Brain pericyte (primary cell): ENCODE data around the gene PPP1R9B.

ENCODE experiments used
- DNase-seq: peaks from one replicate; pipeline ENCODE4 v3.0.0-alpha.2; 2012; ENCODE audit warnings: low read depth, low spot score

Gene PPP1R9B

DNA sequence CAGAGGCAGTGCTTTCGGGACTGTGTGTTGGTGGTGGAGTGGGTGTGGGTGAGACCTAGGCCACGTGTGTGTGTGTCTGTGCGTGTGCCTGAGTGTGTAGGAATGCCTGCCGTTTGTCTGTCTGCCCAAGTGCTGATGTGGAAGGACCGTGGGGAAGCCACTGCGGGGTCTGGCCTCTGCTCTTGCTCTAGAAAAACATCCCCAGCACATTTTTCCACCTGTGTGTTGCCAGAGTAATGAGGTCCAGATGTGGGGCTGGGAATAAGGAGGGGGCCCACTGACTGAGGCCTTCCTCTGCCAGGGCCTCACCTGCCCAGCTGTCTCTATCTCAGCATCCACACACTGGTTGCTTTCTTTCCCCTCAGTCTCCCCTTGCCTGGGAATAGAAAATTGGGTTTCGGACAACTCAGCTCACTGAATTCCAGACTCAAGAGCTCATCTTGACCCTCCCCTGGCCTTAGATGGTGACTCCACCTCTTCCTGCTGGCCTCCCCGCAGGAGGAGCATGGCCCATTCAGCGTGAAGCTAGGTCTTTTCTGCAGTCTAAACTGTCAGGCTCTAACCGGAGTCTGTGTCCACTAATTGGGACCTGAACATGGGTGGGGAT is 23.0 kb upstream of the PPP1R9B start:
- DNase-seq = peak; percentile 83

DNA sequence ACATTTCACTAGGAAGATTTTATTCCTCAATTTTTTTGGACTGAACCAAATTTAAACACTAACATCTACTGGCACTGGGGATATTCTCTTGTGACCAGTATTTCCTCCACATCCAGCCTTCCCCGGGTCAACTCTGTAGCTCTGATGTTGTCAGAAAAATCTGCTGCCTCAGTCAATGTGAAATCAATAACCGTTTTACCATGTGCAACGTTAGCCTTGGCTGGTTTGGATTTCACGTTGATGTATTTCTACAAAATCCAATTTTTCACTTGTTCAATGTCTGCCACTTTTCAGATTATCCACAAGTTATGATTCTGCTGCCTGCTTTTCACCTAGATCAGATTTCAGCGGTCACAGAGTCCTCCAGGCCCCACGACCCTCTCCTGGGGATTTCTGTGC is 22.5 kb upstream of the PPP1R9B start:
- DNase-seq = no peak

DNA sequence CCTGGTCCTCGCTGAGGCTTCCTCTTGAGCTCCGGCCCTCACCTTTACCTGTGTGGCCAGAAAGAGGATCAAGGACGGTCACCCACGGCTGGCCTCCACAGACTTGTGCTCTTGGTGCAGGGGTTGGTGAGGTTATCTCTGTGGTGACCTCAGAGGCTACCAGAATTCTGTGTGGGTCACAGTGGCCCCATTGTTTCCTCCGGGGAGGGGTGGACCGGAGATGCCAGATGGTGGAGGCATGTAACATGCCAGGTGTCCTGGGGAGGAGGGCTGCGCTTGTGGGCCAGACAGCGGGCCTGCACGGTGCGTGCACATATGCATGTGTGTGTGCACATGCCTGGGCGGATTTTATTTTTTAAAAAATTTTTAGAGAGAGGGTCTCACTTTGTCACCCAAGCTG is 21.7 kb upstream of the PPP1R9B start:
- no peak for DNase-seq

DNA sequence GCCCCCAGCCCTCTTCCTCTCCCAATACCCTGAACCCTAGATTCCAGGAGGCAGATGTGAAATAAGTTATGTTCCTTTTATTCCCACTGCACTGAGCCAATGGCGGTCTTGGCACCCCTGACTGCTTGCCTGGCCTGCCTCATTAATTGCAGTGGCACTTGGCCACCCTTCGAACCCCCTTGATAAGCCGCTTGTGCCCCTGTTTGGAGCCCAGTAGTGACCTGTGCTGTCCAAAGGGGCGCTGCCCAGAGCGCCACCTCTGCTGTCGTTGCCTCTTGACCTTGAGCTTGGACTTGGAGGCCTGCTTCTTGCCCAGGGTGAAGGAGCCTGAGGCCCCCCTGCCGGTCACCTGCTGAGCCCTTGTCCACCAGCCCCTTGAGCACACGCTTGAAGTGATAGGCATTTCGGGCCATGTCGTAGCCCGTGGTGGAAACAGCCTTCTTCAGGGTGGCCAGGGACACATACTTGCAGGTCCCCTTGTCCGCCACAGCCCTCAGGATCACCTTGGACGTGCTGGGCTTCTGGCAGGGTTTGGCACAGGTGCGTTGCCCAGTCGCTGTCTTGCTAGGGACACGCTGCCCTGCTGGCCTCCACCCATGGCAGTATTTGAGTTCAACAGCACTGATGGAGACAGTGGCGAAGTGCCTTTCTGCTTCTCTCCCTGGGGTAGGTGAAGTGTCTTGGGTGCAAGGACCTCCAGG is 21.0 kb upstream of the PPP1R9B start:
- no peak for DNase-seq

DNA sequence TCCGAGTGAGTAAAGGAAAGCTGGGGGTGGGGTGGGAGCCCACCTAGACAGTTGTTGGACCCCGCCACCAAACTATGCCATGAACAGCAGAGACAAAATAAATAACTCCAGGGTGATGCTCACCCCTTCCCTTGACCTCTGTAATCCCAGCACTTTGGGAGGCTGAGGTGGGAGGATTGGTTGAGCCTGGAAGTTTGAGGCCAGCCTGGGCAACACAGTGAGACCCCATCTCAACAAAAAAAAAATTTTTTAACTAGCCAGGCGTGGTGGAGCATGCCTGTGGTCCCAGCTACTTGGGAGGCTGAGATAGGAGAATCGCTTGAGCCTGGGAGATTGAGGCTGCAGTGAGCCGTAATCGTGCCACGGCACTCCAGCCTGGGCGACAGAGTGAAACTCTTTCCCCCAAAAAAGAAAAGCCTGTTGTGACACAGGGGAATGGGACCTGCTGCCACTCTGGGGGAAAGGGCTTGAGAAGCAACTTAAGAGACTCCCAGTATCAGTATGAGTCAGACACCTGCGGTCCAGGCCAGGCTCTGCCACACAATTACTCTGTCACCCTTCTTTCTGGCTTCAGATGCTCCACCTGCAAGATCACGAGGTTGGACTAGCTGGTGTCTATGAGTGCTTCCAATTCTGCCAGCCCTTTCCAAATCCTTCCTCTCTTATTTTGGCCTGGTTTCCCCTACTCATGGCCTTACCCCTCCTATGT is 20.3 kb upstream of the PPP1R9B start:
- no peak for DNase-seq

DNA sequence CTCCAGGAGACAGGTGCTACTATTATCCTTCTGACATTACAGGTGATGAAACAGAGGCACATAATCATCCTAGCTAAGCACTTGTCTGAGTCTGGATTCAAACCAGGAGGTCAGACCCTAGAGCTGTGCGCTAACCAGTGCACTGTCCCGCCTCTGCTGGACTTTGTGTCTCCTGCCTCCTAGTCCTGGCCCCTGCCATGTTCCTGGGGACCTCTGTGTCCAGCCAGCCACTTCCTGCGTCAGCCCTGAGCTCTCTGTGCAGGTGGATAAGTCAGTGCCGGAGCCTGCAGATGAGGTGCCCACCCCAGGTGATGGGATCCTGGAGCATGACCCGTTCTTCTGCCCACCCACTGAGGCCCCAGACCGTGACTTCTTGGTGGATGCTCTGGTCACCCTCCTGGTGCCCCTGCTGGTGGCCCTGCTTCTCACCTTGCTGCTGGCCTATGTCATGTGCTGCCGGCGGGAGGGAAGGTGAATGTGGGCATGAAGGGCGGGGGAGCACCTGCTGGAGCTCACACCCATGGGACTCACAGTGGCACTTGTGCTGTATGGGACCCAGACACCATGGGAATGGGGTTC is 19.5 kb upstream of the PPP1R9B start:
- no peak for DNase-seq

DNA sequence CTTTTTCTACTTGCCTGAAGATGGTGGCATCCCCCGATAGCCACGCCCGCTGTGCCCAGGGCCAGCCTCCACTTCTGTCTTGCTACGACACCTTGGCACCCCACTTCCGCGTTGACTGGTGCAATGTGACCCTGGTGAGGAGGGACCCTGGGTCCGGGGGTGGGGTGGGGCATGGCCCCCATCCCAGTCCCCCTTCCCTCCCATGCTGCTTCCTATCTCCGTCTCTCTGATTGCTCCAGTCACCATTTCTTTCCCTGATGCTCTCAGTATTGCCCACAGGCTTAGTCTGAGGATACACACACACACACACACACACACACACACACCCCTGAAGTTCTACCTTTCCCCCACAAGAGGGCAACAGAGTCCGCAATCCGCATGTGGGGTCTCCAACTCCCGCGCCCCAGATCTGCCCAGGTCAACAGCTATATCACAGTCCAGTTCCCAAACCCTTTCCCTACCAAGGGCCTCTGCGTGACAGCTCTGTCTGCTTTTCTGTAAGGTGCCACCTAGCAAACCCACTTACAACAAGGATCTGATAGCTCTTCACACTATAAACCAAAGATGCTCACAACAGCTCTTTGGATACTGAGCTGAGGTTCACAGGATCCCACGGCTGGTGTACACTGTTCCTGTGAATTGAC is 18.8 kb upstream of the PPP1R9B start:
- peak; percentile 67 for DNase-seq

DNA sequence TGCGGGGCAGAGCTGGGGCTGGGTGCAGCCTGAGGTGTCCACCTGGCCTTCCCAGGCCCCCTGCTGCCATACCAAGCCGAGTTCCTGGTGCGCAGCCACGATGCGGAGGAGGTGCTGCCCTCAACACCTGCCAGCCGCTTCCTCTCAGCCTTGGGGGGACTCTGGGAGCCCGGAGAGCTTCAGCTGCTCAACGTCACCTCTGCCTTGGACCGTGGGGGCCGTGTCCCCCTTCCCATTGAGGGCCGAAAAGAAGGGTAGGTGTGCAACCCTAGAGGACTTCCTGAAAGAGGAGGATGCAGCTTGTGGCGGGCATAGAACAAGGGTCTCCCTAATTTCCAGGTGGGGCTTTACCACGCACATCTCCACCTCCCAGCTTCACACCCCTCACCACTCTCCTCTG is 17.8 kb upstream of the PPP1R9B start:
- DNase-seq = no peak

DNA sequence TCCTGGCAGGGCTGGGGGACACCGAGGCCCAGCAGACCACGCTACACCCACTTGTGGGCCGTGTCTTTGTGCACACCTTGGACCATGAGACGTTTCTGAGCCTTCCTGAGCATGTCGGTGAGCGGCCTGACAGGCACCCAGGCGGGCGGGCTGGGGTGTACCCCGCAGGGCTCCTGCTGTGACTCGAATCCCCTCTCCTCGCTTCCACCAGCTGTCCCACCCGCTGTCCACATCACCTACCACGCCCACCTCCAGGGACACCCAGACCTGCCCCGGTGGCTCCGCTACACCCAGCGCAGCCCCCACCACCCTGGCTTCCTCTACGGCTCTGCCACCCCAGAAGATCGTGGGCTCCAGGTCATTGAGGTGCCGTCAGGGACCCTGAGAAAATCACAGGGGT is 16.9 kb upstream of the PPP1R9B start:
- no peak for DNase-seq

DNA sequence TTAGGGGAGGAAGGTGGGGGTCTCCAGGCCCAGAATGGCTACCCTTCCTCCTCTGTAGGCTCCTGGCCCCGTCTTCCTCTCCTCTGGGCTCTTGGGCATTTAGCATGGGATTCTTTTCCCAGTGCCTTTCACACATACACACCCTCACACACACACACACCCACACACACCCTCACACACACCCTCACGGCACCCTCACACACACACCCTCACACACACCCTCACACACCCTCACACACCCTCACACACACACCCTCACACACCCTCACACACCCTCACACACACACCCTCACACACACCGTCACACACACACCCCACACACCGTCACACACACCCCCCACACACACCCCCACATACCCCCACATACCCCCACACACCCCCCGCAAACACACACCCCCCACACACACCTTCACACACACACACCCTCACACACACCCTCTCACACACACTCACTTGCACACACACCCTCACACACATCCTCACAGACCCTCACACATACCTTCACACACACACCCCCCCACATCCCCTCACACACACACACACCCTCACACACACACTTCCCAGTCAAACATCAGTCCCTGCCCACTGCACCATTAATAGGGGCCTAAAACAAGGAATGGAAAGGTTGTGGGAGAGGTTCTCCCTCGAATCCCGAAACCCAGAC is 16.2 kb upstream of the PPP1R9B start:
- DNase-seq = no peak

DNA sequence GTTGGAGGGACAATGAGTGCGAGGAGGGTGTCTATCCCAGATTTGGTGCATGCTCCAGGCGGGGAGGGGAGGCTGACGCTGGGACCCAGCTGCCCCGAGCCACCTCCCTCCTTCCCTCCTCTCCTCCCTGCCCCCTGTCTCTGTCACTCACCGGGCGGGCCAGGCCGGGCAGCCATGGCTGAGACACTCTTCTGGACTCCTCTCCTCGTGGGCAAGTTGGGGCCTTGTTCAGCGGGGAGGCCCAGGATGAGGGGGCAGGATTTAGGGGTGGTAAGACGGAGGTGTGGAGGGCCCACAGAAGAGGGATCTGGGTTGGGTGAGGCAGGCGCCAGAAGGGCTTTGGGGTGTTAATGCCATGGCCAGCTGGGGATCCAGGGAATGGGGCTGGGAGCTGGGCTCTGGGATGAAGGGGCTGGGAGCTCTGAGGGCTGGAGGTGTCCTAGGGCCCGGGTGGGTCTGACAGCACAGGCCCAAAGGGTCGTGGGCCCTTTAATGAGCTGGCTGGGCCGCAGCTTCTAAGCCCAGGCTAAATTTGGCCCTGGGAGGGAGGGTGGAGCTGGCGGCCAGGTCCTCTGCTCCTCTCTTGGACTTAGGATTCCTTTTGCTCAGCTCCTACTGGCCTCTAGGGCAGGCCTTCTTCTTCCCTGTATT is 15.5 kb upstream of the PPP1R9B start, which contains the start of gene SGCA:
Gene SGCA (plus strand): TSS at position 139 of the 651 bp plus-strand sequence. CDS start 36 bp downstream, at position 175.
- no peak for DNase-seq

DNA sequence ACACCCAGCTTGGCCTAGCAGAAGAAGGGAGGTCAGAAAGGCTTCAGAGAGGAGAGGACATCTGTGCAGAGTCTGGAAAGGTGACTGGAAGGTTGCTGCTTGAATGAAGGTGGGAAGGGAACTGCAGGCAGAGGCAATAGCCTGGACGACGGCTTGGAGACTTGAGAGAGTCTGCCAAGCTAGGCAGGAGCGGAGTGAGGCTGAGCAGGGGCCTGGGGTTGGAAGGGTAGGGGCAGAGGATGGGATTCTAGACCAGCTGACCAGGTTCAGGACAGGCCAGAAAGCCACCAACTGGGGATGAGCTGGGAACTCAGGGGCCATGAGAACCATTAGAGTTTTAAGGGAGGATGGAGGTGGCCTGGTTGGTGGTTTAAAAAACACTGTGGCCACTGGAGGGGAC is 15.0 kb upstream of the PPP1R9B start:
- DNase-seq = no peak

DNA sequence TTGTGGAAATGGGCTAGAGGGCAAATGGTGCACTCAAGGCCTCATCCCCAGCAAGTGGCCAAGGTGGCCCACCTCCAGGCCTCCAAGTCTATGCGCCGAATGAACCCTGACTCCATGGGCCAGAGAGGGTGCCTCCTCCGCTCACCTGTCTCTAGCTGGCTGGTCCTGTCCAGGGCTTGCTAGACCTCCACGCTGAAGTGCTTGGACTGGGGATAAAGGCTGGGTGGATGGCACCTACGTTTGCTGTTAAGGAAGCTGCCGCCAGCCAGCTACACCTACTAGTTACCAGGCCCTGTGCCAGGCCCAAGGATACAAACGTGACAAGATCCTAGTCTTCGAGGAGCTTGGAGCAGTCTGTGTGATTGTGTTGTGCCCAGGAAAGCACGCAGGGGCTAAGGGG is 14.6 kb upstream of the PPP1R9B start:
- no peak for DNase-seq

DNA sequence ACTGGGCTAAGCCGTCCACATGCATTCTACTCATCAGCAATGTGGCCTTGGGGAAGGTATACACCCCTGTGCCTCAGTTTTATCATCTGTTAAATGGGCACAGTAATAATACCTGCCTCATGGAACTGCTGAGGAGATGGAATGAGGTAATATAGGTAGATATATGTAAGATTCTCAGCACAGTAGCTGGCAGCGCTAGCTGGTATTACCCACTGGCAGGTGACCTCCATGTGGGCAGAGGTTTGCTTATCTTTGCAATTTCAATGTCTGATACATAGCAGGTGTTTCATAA is 14.2 kb upstream of the PPP1R9B start:
- DNase-seq = no peak

DNA sequence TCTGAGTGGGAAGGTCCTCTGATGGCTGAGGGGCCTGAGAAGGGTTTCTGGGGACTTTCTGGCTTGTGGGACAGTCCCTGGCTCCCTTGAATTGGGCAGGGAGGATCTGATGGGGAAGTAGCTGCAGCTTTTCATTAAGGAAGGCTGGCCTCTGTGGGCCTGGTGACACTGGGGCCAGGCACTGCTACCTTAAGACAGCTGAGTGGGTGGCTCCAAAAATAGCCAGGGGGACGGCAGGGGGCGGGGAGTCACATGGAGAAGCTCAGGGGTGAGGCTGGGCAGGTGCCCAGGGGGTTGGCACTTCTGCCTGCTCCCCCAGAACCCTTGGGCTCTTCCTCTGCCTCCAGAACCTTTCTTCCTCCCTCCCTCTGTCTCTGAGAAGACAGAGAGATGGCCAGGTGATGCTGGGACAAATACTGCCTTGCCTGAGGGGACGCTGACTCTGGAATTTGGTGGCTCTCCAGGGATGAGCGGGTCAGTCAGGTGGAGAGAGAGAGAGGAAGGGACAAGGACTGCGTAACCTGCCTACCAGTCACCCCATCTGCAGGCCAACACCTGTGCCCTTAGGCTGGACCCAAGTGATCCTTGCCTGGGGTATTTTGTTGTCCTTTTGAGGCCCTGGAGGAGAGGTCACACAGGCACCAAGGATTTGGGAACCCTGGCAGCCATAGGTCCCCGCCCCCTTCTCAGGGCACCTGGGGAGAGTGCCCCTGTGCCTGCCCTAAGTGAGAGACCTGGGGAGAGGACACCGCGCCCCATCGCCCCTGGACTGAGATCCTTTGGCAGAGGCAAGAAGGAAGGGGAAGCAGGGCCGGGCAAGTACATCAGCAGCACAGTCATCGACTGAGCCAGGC is 13.6 kb upstream of the PPP1R9B start:
- DNase-seq = no peak

DNA sequence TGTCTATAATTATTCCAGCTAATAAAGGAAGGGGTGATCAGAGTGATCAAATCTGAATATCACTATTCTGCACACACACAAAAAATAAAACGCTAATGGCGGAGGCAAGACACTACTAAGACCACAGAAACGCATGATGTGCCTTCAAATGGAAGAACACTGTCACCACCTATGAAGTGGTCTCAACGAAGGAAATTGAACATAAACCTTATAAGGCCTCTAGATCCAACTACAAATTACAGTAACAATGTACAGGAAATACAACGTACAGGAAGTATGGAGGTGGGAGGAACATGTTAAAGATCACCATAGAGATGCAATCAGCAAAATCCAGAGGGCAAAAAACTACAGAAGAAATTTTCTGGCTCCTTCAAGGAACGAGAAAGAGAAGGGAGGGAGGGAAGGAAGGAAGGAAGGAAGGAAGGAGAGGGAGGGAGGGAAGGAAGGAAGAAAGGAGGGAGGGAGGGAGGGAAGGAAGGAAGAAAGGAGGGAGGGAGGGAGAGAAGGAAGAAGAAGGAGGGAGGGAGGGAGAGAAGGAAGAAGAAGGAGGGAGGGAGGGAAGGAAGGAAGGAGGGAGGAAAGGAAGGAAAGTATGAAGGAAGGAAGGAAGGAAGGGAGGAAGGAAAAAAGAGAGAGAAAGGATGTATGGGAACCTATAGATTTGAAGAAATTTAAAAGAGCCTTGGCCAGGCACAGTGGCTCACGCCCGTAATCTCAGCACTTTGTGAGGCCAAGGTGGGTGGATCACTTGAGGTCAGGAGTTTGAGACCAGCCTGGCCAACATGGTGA is 12.2 kb upstream of the PPP1R9B start:
- no peak for DNase-seq

DNA sequence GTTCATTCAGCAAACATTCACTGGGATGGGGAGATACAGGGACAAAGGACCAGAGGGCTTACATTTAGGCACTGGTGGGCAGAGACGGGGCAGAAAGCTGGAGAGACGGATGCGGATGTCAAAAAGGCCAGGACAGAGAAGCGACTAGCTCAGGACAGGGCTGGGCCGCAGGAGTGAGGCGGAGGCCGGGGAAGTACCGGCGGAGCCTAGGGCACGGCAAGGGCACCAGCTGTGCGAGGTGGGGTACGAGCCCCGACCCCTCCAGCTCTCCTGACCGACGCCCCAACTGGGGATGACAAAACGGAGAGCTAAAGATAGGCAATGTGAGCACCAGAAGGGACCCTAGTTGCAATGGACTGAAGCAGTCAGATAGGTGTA is 11.4 kb upstream of the PPP1R9B start:
- DNase-seq = no peak

DNA sequence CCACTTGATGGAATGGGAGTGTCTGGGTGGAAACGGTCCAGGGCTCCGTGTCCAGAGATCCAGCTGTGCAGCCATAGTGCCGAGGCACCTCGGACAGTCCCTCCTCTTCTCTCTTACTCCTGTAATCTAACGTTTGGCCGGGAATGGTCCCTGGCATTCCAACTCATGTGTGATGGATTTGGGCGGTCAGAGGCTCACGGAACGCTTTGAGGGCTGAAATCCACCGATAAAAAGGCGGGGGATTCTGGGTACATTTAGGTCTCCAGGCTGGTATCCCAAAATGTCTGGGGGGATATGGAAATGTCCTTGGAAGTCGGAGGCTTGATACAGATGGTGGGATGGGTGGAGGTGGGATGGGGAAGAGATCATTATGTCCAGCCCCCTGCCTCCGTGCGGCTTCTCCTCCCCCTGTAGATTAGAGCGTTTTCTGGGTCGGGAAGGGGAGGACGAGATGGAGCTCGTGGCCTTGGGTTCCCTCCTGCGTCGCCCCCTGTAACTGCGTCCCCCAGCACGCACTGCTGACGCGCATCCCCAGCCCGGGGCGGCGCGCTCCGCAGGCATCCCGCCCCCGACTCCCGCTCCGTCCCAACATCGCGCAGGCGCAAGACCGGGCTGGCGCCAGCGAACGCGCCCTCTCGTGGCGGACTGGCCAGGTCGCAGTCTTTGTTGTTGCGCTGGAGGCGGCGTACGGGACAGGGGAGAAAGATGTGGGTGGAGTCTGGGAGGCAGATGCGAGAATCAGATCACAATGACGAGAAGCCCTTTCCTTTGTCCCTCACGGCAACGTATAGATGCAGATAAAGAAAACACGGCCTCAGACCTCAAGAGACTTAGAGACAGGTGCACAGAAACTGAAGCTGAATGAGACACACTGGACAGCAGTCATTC is 10.8 kb upstream of the PPP1R9B start:
- DNase-seq = peak; percentile 76

DNA sequence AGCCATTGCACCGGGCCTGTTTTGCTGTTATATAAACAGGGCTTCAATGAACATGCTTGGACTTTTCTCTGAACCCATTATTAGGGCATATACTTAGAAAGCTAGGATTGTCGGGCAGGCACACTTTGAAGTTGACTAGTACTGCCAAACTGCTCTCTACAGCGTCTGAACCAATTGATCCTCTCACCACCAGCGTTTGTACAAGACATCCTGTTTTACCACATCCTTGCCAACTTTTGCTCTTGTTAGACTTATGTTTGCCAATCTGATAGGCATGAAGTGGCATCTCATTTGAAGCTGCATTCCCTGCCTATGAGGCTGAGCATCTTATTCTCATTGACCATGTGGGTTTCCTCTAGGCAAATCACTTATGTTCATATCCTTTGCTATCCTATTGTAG is 7.4 kb upstream of the PPP1R9B start:
- no peak for DNase-seq
